Hematopoietic multipotent progenitor cell treated with erythropoietin and hydrocortisone succinate and interleukin-3 and kit ligand, for 6 days (in vitro differentiated cells): ENCODE results near the gene TCF7.

Source experiments
- DNase-seq: peaks from one replicate; pipeline ENCODE4 v3.0.0-alpha.2; 2015

Gene TCF7

GRCh38 chr5:134114886-134115805 lies 665 bp downstream of the TCF7 start:
- DNase-seq: no peak

- peak; percentile 18 for DNase-seq
Observed at GRCh38 chr5:134115806-134116175, 1.3 kb downstream of the TCF7 start.

GRCh38 chr5:134116286-134116685 lies 1.8 kb downstream of the TCF7 start:
- no peak for DNase-seq

- no peak for DNase-seq
Observed at GRCh38 chr5:134116789-134117761, 2.6 kb downstream of the TCF7 start.

- DNase-seq: no peak
Observed at GRCh38 chr5:134118212-134118835, 3.8 kb downstream of the TCF7 start.

GRCh38 chr5:134119720-134120119 lies 5.2 kb downstream of the TCF7 start:
- DNase-seq: no peak

- no peak for DNase-seq
Observed at GRCh38 chr5:134120386-134121138, 6.1 kb downstream of the TCF7 start.

GRCh38 chr5:134122530-134122929 lies 8.0 kb downstream of the TCF7 start:
- no peak for DNase-seq

- no peak for DNase-seq
Observed at GRCh38 chr5:134123360-134123759, 8.9 kb downstream of the TCF7 start.

GRCh38 chr5:134124289-134125038 lies 10.0 kb downstream of the TCF7 start:
- no peak for DNase-seq

- no peak for DNase-seq
Observed at GRCh38 chr5:134125039-134126015, 10.8 kb downstream of the TCF7 start.

GRCh38 chr5:134127376-134127861 lies 12.9 kb downstream of the TCF7 start:
- DNase-seq: no peak

GRCh38 chr5:134127988-134128647 lies 13.6 kb downstream of the TCF7 start:
- DNase-seq: no peak

- DNase-seq: no peak
Observed at GRCh38 chr5:134128648-134128995, 14.1 kb downstream of the TCF7 start.

- DNase-seq: no peak
Observed at GRCh38 chr5:134129411-134130238, 15.1 kb downstream of the TCF7 start.

- no peak for DNase-seq
Observed at GRCh38 chr5:134130239-134130945, 15.9 kb downstream of the TCF7 start.

GRCh38 chr5:134131165-134131564 lies 16.7 kb downstream of the TCF7 start:
- no peak for DNase-seq
